Effector memory CD8-positive, alpha-beta T cell (primary cell): ENCODE measurements around the gene SFRP5.

Experiments used
- ATAC-seq: fragments of 150-1000 bp; cut with Tn5 transposase; replicated peaks from 2 replicates; pipeline ENCODE4 v1.10.0; 2021; ENCODE audit warnings: mild to moderate bottlenecking, moderate library complexity
- DNase-seq, 3 experiments: peaks; one replicate each; pipeline ENCODE4 v3.0.0; 2021
- H3K27ac Mint-ChIP-seq, 2 donors: one replicate each; pipeline ENCODE4 v1.8.0; 2022; ENCODE audit warnings: mild to moderate bottlenecking in 2 of 2, mixed read lengths in 2 of 2, moderate library complexity in 2 of 2
- H3K27me3 Mint-ChIP-seq, 2 donors: one replicate each; pipeline ENCODE4 v1.8.0; 2022; ENCODE audit warnings: mixed read lengths in 2 of 2
- H3K36me3 Mint-ChIP-seq: one replicate; pipeline ENCODE4 v1.8.0; 2022; ENCODE audit warnings: mild to moderate bottlenecking, moderate library complexity, mixed read lengths; ENCODE audit not compliant: insufficient read depth
- H3K4me1 Mint-ChIP-seq, 2 donors: one replicate each; pipeline ENCODE4 v1.8.0; 2022; ENCODE audit warnings: low read depth in 2 of 2, mixed read lengths in 2 of 2
- H3K4me3 Mint-ChIP-seq, 2 donors: one replicate each; pipeline ENCODE4 v1.8.0; 2022; ENCODE audit warnings: mild to moderate bottlenecking in 2 of 2, mixed read lengths in 2 of 2, moderate library complexity in 2 of 2
- H3K9me3 Mint-ChIP-seq, 2 donors: one replicate each; pipeline ENCODE4 v1.8.0; 2022; ENCODE audit warnings: mixed read lengths in 2 of 2

Gene SFRP5

DNA sequence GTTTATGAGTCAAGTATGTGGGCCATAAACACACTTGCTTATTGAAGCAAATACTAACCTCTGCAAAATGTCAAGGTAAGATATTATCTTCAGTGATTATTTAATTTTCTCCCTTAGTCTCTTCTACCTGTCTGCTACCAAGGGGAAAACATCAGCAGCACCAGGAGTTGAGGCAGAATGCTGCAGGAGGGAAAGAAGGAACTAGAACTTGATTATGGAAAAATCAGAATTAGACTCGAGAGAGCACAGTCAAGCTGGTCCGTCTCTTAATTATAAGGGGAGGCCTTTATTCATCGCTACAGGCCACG is 39.8 kb downstream of the SFRP5 start:
- DNase-seq (no peak), ATAC-seq (no peak)
- Mint-ChIP-seq H3K27ac (no peak overlapping the region), H3K4me3 (no peak overlapping the region), H3K9me3 (no peaks in the 10 kb centered on the region), H3K4me1 (peaks cover 9 to 11% of the 10 kb centered on the region in 2 donors), H3K36me3 (peaks cover 5% of the 10 kb centered on the region), H3K27me3 (peaks cover 6 to 32% of the 10 kb centered on the region in 2 donors)

DNA sequence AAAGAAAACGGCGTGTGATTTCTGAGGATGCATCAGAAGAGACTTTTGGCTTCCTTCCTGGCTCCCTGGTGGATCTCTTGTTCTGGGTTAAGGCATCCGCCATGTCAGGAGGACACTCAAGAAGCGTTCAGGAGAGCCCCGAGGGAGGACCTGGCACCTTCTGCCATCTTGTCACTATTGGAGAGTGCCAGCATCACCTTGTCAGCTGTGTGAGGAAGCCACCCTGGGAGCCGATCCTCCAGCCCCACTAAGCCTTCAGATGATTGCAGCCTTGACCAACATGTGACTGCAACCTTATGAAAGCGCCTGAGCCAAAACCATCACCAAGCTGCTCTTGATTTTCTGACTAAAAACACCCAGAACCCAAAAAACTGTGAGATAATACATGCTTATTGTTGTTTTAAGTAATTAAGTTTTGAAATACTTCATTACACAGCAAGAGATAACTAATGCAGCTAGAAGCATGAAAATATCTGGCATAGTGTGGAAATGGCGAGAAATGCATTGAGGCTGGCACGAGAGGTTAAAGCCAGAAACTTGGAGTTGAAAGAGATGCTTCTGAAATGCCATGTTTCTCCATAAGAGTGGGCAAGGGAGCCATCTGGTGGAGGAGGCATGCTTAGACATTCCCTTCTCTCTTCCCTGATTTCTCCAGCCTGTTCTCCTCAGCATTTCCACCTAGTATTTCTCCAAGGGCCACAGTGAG is 40.3 kb downstream of the SFRP5 start:
- peaks cover under 1% of the 10 kb centered on the region for H3K36me3 Mint-ChIP-seq
- DNase-seq: peak; percentile 50 to 57 (median 51)
- H3K27ac Mint-ChIP-seq: no peak overlapping the region
- H3K4me1 Mint-ChIP-seq: peaks cover 4 to 6% of the 10 kb centered on the region in 2 donors
- H3K9me3 Mint-ChIP-seq: no peaks in the 10 kb centered on the region
- H3K4me3 Mint-ChIP-seq: no peak overlapping the region
- ATAC-seq: peak; percentile 74
- H3K27me3 Mint-ChIP-seq: peaks cover 6 to 36% of the 10 kb centered on the region in 2 donors

DNA sequence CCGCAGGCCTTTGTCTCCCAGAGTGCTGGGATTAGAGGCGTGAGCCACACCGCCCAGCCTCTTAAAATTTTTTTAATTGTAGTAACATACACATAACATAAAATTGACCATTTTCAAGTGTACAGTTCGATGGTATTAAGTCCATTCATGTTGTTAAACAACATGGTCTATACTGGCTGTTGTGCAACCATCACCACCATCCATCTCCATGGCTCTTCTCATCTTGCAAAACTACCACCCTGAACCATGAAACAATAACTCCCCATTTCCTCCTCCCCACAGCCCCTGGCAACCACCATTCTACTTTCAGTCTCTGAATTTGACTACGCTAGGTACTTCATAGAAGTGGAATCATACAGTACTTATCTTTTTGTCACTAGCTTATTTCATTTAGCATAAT is 42.8 kb downstream of the SFRP5 start:
- Mint-ChIP-seq H3K4me3 (no peak overlapping the region), H3K4me1 (no peaks in the 10 kb centered on the region), H3K9me3 (no peaks in the 10 kb centered on the region), H3K36me3 (no peaks in the 10 kb centered on the region), H3K27me3 (peaks cover 23 to 53% of the 10 kb centered on the region in 2 donors), H3K27ac (no peak overlapping the region)
- no peak for ATAC-seq
- no peak for DNase-seq

DNA sequence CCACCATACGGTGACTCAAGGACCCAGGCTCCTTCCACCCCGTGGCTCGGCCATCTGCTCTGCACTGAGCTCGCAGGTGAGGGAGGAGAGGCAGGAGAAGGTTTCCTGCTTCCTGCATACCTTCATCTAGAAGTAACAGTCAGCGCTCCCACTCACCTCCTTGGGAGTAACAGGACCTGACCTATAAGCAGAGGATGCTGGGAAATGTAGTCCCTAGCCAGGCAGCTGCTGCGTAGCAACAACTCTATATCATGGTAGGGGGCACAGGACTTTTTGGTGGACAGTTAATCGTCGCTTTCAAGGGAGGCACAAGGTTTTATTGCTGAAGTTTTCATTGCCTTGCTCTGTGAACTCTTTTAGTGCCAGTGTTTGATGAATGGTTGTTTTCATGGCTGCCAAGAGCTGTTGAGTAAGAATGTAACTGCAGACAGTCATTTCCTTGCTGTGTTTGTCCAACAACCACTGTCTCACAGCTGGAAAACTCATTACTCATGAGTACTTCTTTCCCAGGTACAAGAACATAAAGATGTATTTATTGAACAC is 45.1 kb downstream of the SFRP5 start:
- Mint-ChIP-seq H3K4me1 (no peaks in the 10 kb centered on the region), H3K27me3 (peaks cover 23 to 49% of the 10 kb centered on the region in 2 donors), H3K27ac (no peak overlapping the region), H3K36me3 (no peaks in the 10 kb centered on the region), H3K9me3 (no peaks in the 10 kb centered on the region), H3K4me3 (no peak overlapping the region)
- DNase-seq (no peak), ATAC-seq (no peak)

DNA sequence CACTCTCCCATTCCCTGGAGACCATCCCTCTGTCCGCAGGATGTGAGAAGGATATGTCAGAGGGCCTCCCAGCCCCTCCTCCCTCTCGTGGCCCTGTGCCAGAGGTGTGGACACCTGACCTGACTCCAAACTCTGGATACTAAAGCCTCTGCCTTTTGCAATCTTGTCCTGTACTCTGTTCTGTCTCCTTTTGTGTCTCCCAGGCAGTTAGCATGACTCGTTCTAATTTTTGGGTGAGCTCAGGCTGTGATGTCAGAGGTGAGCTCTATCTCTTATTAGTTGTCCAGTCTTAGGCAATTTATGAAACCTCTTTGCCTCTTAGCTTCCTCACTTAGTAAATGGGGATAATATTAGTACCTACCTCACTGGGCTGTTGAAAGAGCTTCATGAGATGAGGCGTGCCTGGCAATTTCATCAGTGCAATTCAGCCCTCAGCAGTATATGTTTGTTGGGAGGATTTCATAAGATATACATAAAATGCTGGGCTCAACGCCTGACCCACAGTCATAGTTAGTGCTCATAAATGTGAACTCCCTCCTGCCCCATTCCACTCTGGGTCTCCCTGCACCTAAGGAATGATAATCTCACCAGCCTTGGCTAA is 47.4 kb downstream of the SFRP5 start:
- H3K4me3 Mint-ChIP-seq: no peak overlapping the region
- H3K4me1 Mint-ChIP-seq: no peaks in the 10 kb centered on the region
- DNase-seq: no peak
- peaks cover 23 to 30% of the 10 kb centered on the region in 2 donors for H3K27me3 Mint-ChIP-seq
- no peaks in the 10 kb centered on the region for H3K36me3 Mint-ChIP-seq
- no peak for ATAC-seq
- H3K27ac Mint-ChIP-seq: no peak overlapping the region
- no peaks in the 10 kb centered on the region for H3K9me3 Mint-ChIP-seq

DNA sequence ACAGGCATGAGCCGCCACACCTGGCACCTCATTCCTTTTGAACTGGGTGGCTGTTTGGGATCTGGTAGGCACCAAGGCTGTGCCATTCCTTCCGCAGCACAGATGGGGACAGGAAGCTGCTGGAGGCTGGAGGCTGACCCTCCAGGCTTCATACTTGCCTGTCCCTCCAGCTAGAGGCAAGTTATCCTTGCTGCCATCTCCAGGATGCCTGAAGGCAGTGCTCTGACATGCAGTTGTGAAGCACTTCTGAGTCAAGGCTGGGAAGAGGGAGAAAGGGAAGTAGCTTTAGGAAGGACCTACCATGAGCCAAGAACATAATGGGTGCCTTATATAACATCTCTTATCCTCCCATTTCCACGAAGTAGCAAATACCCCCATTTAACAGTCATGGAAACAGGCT is 48.8 kb downstream of the SFRP5 start:
- Mint-ChIP-seq H3K27me3 (peaks cover 16 to 22% of the 10 kb centered on the region in 2 donors), H3K4me3 (no peak overlapping the region), H3K4me1 (no peaks in the 10 kb centered on the region)

DNA sequence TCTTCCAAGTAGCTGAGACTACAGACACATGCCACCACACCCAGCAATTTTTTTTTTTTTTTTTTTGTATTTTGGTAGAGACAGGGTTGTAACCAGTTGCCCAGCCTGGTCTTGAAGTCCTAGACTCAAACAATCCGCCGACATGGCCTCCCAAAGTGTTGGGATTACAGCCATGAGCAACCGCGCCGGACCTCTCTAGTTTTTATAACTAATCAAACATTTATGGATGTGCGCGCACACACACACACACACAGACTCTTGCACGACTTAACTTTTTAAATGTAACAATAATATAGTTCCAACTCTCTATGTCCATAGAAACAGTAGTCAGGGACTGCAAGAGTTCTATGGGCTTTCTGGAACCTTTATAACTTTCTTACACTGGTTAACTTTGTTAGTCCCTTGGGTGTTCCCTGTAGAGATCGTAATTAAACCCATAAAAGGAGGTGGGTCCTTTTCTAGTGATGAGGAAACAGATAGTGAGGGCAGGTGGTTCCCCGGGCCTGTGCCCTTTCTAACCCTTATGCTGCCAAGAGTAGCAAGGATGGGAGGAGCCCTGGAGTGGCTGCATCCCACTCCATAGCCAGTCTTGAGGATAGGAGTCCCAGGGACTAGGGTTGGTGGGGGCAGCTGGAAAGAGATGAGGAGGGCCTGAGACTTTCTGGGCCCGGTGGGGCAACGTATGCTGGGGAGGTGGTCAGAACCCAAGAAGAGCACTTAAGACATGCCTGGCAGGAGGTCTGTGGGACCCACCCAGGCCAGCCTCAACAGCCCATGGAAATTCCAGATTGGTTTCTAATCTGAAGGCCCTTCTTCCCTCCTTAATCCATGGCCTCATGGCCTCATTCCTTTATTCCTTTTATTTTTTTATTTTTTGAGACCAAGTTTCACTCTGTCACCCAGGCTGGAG is 49.7 kb downstream of the SFRP5 start:
- Mint-ChIP-seq H3K4me3 (no peak overlapping the region), H3K9me3 (no peaks in the 10 kb centered on the region), H3K27ac (no peak overlapping the region), H3K27me3 (peaks cover 16 to 22% of the 10 kb centered on the region in 2 donors), H3K36me3 (no peaks in the 10 kb centered on the region), H3K4me1 (no peaks in the 10 kb centered on the region)
- ATAC-seq (no peak), DNase-seq (no peak)

More for the DNA sequence above, 48.8 kb downstream of the SFRP5 start:
- ATAC-seq: no peak
- no peaks in the 10 kb centered on the region for H3K9me3 Mint-ChIP-seq
- no peak overlapping the region for H3K27ac Mint-ChIP-seq
- no peak for DNase-seq
- no peaks in the 10 kb centered on the region for H3K36me3 Mint-ChIP-seq

DNA sequence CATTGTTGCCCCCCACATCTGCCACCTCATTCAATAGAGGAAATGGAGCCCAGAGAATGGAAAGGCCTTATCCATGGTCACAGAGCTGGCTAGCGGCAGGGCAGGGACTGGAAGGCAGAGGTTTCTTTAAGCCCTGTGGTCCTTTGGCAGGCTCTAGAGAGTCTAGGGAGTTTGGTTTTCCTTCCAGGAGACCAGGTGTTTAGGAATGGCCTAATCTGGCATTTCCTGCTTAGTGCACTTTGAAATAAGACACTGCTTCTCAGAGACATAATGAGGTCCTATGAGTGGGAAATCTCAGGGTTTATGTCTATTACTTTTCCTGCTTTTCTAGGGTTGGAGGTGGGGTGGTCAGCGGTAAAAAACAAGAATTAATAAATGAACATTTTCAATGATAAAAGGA is 52.2 kb downstream of the SFRP5 start:
- Mint-ChIP-seq H3K4me3 (no peak overlapping the region), H3K36me3 (no peaks in the 10 kb centered on the region), H3K27ac (no peak overlapping the region), H3K9me3 (no peaks in the 10 kb centered on the region), H3K4me1 (peaks cover under 1 to 1% of the 10 kb centered on the region in 2 donors), H3K27me3 (peaks cover 5 to 7% of the 10 kb centered on the region in 2 donors)
- DNase-seq: no peak
- no peak for ATAC-seq

DNA sequence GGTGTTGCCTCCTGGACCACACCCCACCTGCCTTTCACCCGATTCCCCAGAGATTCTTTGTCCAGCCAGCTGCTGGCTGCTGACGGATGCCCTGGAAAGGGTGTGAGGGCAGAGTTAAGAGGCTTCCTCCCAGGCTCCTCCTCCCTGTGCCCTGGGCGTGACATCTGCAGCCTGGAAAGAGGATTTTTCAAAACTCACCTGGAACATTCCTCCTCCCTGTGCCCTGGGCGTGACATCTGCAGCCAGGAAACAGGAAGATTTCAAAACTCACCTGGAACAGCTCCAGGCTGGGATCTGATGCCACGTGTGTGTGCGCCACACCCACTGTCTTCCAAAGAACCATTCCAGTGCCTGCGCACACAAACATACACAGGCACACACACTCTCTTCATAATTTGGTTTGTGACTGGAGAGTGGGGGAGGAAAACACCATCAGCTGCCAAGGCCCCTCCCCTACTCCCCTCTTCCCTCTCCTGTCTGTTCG is 53.1 kb downstream of the SFRP5 start:
- Mint-ChIP-seq H3K36me3 (peaks cover 3% of the 10 kb centered on the region), H3K27me3 (no peaks in the 10 kb centered on the region), H3K27ac (no peak overlapping the region), H3K4me1 (peaks cover 5 to 8% of the 10 kb centered on the region in 2 donors), H3K9me3 (no peaks in the 10 kb centered on the region), H3K4me3 (no peak overlapping the region)
- no peak for ATAC-seq
- no peak for DNase-seq

DNA sequence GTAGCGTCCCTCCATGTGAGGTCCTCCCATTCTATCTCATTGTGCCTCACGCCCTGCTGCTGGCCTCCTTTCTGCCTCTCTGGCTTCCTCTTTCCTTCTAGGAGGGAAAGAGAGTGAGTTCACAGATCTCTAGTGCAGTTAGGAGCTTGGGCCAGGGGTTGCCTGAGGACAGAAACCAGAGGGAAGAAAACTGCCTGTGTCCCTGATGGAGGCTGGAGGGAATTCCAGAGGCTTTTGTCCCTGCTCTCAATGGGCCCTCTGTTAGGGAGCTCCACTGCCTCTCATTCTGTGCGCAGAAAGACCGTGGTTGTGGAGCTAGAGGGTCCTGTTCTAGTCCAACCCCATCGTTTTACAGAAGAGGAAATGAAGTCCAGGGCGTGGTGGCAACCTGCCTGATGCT is 53.6 kb downstream of the SFRP5 start:
- Mint-ChIP-seq H3K4me1 (peaks cover 5 to 11% of the 10 kb centered on the region in 2 donors), H3K9me3 (no peaks in the 10 kb centered on the region), H3K36me3 (peaks cover 3% of the 10 kb centered on the region), H3K27me3 (peaks cover 0 to under 1% of the 10 kb centered on the region in 2 donors), H3K4me3 (no peak overlapping the region), H3K27ac (no peak overlapping the region)
- ATAC-seq (no peak), DNase-seq (no peak)

DNA sequence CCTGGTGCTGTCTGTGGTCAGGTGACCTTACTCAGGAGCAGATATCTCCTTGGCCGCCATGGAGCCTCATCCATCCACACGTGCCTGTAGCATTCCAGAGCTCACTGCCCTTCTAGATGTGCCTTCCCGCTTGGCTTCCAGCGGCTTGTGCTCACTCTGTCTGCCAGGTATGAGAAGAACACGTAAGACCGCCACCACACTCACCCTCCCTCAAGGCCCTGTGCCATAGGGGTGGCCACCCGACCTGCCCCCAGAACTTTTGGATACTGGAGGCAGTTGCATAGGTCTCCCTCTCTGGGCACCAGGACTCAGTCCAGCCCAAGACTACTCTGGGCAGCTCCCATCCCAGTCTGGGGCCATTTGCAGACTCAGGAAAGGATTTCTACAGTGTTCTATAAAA is 54.2 kb downstream of the SFRP5 start:
- H3K4me3 Mint-ChIP-seq: no peak overlapping the region
- peaks cover 5 to 6% of the 10 kb centered on the region in 2 donors for H3K27me3 Mint-ChIP-seq
- ATAC-seq (no peak), DNase-seq (no peak)
- H3K27ac Mint-ChIP-seq: peak overlapping the region in 1 of 2 donors; percentile 38
- peaks cover 3% of the 10 kb centered on the region for H3K36me3 Mint-ChIP-seq
- H3K9me3 Mint-ChIP-seq: no peaks in the 10 kb centered on the region
- peaks cover 8 to 16% of the 10 kb centered on the region in 2 donors for H3K4me1 Mint-ChIP-seq
